ENCODE data around the gene JOSD1. TPM values are rescaled to one million over a fixed set of nuclear protein-coding genes. Genes with fewer than 3 reads are reported as not detected.

JOSD1 gene
- total RNA-seq, 1 experiment from 2014 or later, result 58.5 TPM

DNA sequence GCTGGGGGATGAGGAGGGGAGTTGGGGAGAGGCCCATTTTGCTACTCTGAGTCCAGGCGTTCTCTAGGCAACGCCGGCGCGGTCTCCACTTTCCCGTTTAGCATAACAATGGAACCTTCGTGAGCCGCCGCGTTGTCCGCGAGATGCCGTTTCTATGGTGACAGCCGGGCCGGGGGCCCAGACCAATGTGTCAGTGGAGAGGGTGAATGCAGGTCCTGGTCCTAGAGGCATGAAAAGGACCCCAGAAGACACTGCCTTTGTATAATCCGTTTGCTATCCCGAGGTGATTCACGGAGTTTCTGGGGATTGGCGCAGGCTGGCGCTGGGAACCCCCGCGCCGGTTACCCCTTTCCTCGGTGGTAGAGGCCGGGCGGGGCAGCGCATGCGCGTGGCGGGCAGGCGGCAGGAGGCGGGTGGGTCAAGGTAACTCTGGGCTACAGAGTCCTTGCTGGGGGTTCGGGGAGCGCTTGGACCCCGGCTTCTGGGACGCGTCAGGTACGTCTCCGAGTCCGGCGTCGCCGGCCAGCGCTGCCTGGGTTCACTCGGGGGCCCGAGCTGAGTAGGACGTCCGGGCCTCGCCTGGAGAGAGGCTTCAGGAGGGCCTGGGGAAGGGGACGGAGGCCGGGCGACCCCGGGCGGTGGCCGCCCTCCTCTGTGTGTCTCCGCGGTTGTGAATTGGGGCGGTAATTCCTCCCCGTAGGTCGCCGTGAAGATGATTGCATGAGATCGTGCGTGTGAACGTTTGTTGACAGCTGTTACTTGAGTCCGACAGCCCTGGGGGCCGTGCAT lies 44.3 kb downstream of the JOSD1 start, which contains the start of the genes CBY1 and FAM227A:
TSS of gene CBY1 (plus strand) at position 383 of the 789 bp plus-strand sequence. CDS start 11,417 bp downstream, outside the sequence.
TSS of gene FAM227A (minus strand) at position 137 of the 789 bp plus-strand sequence. CDS start 6,224 bp downstream, outside the sequence.
- DNase-seq, result peak; percentile 90
- H3K27me3 Mint-ChIP-seq (ENCODE audit: unreplicated experiment), result no peaks in the 10 kb centered on the region
- CTCF ChIA-PET, result interaction anchor here (1.0 to 1.4 kb wide), 2 partner anchors 26 to 39 kb away, joined by 3 to 5 read pairs; partner anchors contain the start of gene TOMM22
- intact Hi-C loops (cut with micrococcal nuclease; ENCODE audit: unreplicated experiment), result no loop called here
- H3K27ac Mint-ChIP-seq (ENCODE audit: unreplicated experiment), result peak within 1 kb of the TSS; percentile 99
- no peaks in the 10 kb centered on the region for H3K4me1 Mint-ChIP-seq (ENCODE audit: low read depth, unreplicated experiment)
- BruUV-seq (replicated peaks), result TSS peak; percentile 71
- peak within 1 kb of the TSS; percentile 96 for H3K4me3 Mint-ChIP-seq (ENCODE audit: low read depth, unreplicated experiment)
- peaks cover 28% of the 10 kb centered on the region for H3K36me3 Mint-ChIP-seq (ENCODE audit: insufficient read depth, unreplicated experiment)
- H3K9me3 Mint-ChIP-seq (ENCODE audit: low read depth, unreplicated experiment), result no peaks in the 10 kb centered on the region
- TF ChIP-seq, protein P1, sequence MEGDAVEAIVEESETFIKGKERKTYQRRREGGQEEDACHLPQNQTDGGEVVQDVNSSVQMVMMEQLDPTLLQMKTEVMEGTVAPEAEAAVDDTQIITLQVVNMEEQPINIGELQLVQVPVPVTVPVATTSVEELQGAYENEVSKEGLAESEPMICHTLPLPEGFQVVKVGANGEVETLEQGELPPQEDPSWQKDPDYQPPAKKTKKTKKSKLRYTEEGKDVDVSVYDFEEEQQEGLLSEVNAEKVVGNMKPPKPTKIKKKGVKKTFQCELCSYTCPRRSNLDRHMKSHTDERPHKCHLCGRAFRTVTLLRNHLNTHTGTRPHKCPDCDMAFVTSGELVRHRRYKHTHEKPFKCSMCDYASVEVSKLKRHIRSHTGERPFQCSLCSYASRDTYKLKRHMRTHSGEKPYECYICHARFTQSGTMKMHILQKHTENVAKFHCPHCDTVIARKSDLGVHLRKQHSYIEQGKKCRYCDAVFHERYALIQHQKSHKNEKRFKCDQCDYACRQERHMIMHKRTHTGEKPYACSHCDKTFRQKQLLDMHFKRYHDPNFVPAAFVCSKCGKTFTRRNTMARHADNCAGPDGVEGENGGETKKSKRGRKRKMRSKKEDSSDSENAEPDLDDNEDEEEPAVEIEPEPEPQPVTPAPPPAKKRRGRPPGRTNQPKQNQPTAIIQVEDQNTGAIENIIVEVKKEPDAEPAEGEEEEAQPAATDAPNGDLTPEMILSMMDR (IDR thresholded peaks at IDR 0.05; ENCODE audit: unreplicated experiment), result no peak

DNA sequence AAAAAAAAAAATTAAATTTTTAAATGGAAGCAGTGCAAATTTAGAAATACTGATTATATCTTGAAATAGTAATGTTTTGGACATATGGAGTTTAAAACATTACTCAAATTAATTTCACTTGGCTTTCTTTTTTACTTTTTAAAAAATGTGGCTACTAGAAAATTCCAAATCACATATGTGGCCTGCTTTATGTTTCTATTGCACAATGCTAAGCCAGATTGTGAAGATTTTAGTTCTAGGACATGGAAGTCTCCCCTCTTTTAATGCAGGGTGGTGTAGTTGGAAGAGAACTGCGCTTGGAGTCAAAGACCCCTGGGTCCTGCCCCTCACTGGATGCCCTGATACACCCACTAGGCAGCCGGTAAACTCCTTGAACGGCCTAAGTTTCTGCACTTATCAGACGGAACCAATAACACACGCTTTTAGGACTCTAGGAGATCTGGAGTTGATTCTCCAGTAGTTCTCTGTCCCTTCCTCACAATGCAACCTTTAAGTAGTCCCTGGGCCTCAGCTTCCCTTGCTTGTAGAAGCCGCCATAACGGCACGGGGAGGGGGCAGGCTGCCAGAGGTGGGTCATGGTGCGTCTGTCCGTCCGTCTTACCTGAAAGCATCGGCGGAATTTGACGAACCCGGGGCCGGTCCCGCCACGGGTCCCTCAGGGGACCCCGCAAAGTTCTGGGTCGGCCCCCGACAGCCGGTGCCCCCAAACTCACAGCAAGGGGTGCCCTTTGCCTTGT lies 45.1 kb downstream of the JOSD1 start:
- no peaks in the 10 kb centered on the region for H3K27me3 Mint-ChIP-seq (ENCODE audit: unreplicated experiment)
- BruUV-seq (replicated peaks), result TSS peak; percentile 83
- peaks cover 7% of the 10 kb centered on the region for H3K4me1 Mint-ChIP-seq (ENCODE audit: low read depth, unreplicated experiment)
- H3K36me3 Mint-ChIP-seq (ENCODE audit: insufficient read depth, unreplicated experiment), result peaks cover 28% of the 10 kb centered on the region
- TF ChIP-seq, protein P1 (IDR thresholded peaks at IDR 0.05; ENCODE audit: unreplicated experiment), result no peak
- H3K9me3 Mint-ChIP-seq (ENCODE audit: low read depth, unreplicated experiment), result no peaks in the 10 kb centered on the region
- CTCF ChIA-PET, result no interaction called here
- intact Hi-C loops (cut with micrococcal nuclease; ENCODE audit: unreplicated experiment), result no loop called here
- no peak for DNase-seq
- peak overlapping the region; percentile 99 for H3K27ac Mint-ChIP-seq (ENCODE audit: unreplicated experiment)
- H3K4me3 Mint-ChIP-seq (ENCODE audit: low read depth, unreplicated experiment), result peak overlapping the region; percentile 96

DNA sequence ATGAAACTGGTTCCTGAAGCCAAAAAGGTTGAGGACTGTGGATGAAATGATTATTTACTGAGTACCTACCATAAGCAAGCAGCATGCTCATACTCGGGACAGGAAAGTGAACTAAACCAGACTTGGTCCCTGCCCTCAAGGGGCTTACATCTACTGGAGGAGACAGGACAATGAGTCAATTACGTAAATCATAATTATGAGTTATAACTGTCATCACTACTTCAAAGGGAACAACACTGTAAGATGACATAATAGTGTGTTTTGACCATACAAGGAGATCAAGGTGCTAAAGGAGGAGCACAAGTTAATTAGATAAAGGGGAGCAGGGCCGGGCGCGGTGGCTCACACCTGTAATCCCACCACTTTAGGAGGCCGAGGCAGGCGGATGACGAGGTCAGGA lies 47.0 kb downstream of the JOSD1 start:
- Mint-ChIP-seq H3K4me3 (ENCODE audit: low read depth, unreplicated experiment) (no peak overlapping the region), H3K9me3 (ENCODE audit: low read depth, unreplicated experiment) (no peaks in the 10 kb centered on the region), H3K36me3 (ENCODE audit: insufficient read depth, unreplicated experiment) (peaks cover 28% of the 10 kb centered on the region), H3K27ac (ENCODE audit: unreplicated experiment) (no peak overlapping the region), H3K4me1 (ENCODE audit: low read depth, unreplicated experiment) (peaks cover 22% of the 10 kb centered on the region), H3K27me3 (ENCODE audit: unreplicated experiment) (no peaks in the 10 kb centered on the region)
- no peak for DNase-seq
- CTCF ChIA-PET, result no interaction called here
- TF ChIP-seq, protein P1 (IDR thresholded peaks at IDR 0.05; ENCODE audit: unreplicated experiment), result no peak
- BruUV-seq (replicated peaks), result no TSS peak
- intact Hi-C loops (cut with micrococcal nuclease; ENCODE audit: unreplicated experiment), result no loop called here

DNA sequence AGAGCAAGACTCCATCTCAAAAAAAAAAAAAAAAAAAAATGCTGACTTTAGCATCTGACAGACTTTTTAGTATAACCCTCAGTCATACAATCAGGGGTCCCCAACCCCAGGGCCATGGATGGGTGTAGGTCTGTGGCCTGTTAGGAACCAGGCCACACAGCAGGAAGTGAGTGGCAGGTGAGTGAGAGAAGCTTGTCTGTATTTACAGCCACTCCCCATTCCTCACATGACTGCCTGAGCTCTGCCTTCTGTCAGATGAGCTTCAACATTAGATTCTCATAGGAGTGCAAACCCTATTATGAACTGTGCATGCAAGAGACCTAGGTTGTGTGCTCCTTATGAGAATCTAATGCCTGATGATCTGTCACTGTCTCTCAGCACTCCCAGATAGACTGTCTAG lies 47.9 kb downstream of the JOSD1 start:
- Mint-ChIP-seq H3K9me3 (ENCODE audit: low read depth, unreplicated experiment) (no peaks in the 10 kb centered on the region), H3K27me3 (ENCODE audit: unreplicated experiment) (no peaks in the 10 kb centered on the region), H3K4me3 (ENCODE audit: low read depth, unreplicated experiment) (no peak overlapping the region), H3K27ac (ENCODE audit: unreplicated experiment) (no peak overlapping the region), H3K36me3 (ENCODE audit: insufficient read depth, unreplicated experiment) (peaks cover 28% of the 10 kb centered on the region), H3K4me1 (ENCODE audit: low read depth, unreplicated experiment) (peaks cover 22% of the 10 kb centered on the region)
- TF ChIP-seq, protein P1 (IDR thresholded peaks at IDR 0.05; ENCODE audit: unreplicated experiment), result no peak
- BruUV-seq (replicated peaks), result no TSS peak
- intact Hi-C loops (cut with micrococcal nuclease; ENCODE audit: unreplicated experiment), result no loop called here
- peak; percentile 20 for DNase-seq
- CTCF ChIA-PET, result interaction anchor here (0.7 kb wide), 5 partner anchors 65 to 712 kb away, joined by 3 to 8 read pairs (median 5); no protein-coding TSS in a partner anchor

Data from Calu3 (cell line).